ENCODE results near the gene MXRA7.

- no peak for TF ChIP-seq EZH2 (IDR thresholded peaks at IDR 0.05)
- no peak for TF ChIP-seq EZH2phosphoT487 (IDR thresholded peaks at IDR 0.05)
- no peak for TF ChIP-seq CTCF (IDR thresholded peaks at IDR 0.05)
Measured at GRCh38 chr17:76643553-76644148, 67.1 kb downstream of the MXRA7 start, which contains the start of gene ST6GALNAC1.
